ENCODE data around the gene FERMT1.

GRCh38 chr20:6086868-6087267, 36.0 kb downstream of the FERMT1 start:
- TF ChIP-seq EZH2 (IDR thresholded peaks at IDR 0.05; ENCODE audit: low read length): no peak
- TF ChIP-seq, protein P1, sequence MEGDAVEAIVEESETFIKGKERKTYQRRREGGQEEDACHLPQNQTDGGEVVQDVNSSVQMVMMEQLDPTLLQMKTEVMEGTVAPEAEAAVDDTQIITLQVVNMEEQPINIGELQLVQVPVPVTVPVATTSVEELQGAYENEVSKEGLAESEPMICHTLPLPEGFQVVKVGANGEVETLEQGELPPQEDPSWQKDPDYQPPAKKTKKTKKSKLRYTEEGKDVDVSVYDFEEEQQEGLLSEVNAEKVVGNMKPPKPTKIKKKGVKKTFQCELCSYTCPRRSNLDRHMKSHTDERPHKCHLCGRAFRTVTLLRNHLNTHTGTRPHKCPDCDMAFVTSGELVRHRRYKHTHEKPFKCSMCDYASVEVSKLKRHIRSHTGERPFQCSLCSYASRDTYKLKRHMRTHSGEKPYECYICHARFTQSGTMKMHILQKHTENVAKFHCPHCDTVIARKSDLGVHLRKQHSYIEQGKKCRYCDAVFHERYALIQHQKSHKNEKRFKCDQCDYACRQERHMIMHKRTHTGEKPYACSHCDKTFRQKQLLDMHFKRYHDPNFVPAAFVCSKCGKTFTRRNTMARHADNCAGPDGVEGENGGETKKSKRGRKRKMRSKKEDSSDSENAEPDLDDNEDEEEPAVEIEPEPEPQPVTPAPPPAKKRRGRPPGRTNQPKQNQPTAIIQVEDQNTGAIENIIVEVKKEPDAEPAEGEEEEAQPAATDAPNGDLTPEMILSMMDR (optimal IDR thresholded peaks at IDR 0.05 in 1 of 3, IDR thresholded peaks at IDR 0.05 in 1 of 3, conservative IDR thresholded peaks at IDR 0.05 in 1 of 3; ENCODE audit: extremely low read depth in 1 of 3, insufficient read depth in 2 of 3, low read length in 3 of 3): no peak

Measured in keratinocyte (primary cell).